A673 (cell line): ENCODE results near the gene GPBP1L1. TPM values are rescaled to one million over a fixed set of nuclear protein-coding genes. Genes with fewer than 3 reads are reported as not detected.

Experiments used
- BruUV-seq: library from RNA; stranded (reverse); fragments of 400-500 nt; replicated peaks from 2 replicates; lab custom pipeline; 2021; lab: Mats Ljungman, UMichigan
- CTCF ChIA-PET: fragments of 300-600 bp; sonication (Branson Sonifier 250); formaldehyde crosslinking; loops from one replicate; lab custom pipeline; 2022; ENCODE audit warnings: antibody characterized with exemption; lab: Charles Lee
- POLR2A ChIA-PET: fragments of 300-600 bp; sonication (Branson Sonifier 250); formaldehyde crosslinking; loops from one replicate; lab custom pipeline; 2022; ENCODE audit warnings: antibody characterized with exemption; ENCODE audit not compliant: low non-redundant PET; lab: Charles Lee
- DNase-seq: peaks from one replicate; pipeline ENCODE4 v3.0.0-alpha.2; 2015; ENCODE audit warnings: low spot score
- H3K27ac ChIP-seq: fragments of 200-600 bp; sonication (generic); 2 replicates; pipeline ENCODE4 v1.5.1; 2016; ENCODE audit warnings: mixed run types, low read depth, mild to moderate bottlenecking, mixed read lengths, antibody characterized with exemption, low read length; ENCODE audit not compliant: poor library complexity, severe bottlenecking
- H3K27me3 ChIP-seq: fragments of 200-600 bp; sonication (generic); replicated peaks from 2 replicates; pipeline ENCODE4 v1.6.1; 2017; ENCODE audit warnings: mixed run types, low read depth, mild to moderate bottlenecking, mixed read lengths, antibody characterized with exemption, low read length; ENCODE audit not compliant: insufficient read depth, poor library complexity
- H3K36me3 ChIP-seq: fragments of 200-600 bp; sonication (generic); 2 replicates; pipeline ENCODE4 v1.6.1; 2016; ENCODE audit warnings: mixed run types, mild to moderate bottlenecking, mixed read lengths, antibody characterized with exemption, low read length; ENCODE audit not compliant: insufficient read depth, poor library complexity, severe bottlenecking
- H3K4me1 ChIP-seq: fragments of 200-600 bp; sonication (generic); 2 replicates; pipeline ENCODE4 v1.6.1; 2017; ENCODE audit warnings: mixed run types, mild to moderate bottlenecking, mixed read lengths, antibody characterized with exemption, low read length; ENCODE audit not compliant: insufficient read depth, poor library complexity, severe bottlenecking
- H3K4me3 ChIP-seq: fragments of 200-600 bp; sonication (generic); 2 replicates; pipeline ENCODE4 v1.5.1; 2016; ENCODE audit warnings: low read depth, mixed run types, mild to moderate bottlenecking, mixed read lengths, low read length; ENCODE audit not compliant: poor library complexity, severe bottlenecking
- H3K9me3 ChIP-seq: fragments of 200-600 bp; sonication (generic); 2 replicates; pipeline ENCODE4 v1.6.1; 2016; ENCODE audit warnings: mixed run types, low read depth, mild to moderate bottlenecking, mixed read lengths, antibody characterized with exemption, low read length; ENCODE audit not compliant: poor library complexity, severe bottlenecking
- CTCF ChIP-seq: fragments of 300-800, 200-600 bp; sonication (generic); conservative IDR thresholded peaks from 2 replicates; pipeline ENCODE4 v1.5.1; 2017; ENCODE audit warnings: low read depth, mild to moderate bottlenecking, antibody characterized with exemption, low read length, moderate library complexity, mixed read lengths
- EZH2 ChIP-seq: fragments of 200-600 bp; sonication (generic); IDR thresholded peaks from 2 replicates; pipeline ENCODE4 v1.6.1; 2017; ENCODE audit warnings: borderline replicate concordance, low read depth, mild to moderate bottlenecking, mixed read lengths, antibody characterized with exemption, low read length; ENCODE audit not compliant: poor library complexity, severe bottlenecking
- intact Hi-C: fragments of 100-400 bp; cut with micrococcal nuclease; formaldehyde crosslinking; loops from one replicate; pipeline ENCODE4 v1.10.0; 2022; ENCODE audit not compliant: unreplicated experiment
- total RNA-seq: library from RNA; stranded (reverse); gene quantifications from 2 replicates; pipeline ENCODE4 v1.2.3, GENCODE V29; 2021

GPBP1L1 gene
- total RNA-seq, 1 experiment from 2014 or later = 99.0 TPM

- Histone ChIP-seq H3K36me3 (no peaks in the 10 kb centered on the region), H3K27ac (no peak overlapping the region), H3K4me1 (peaks cover 47% of the 10 kb centered on the region), H3K27me3 (no peaks in the 10 kb centered on the region), H3K4me3 (peak overlapping the region; percentile 65), H3K9me3 (no peaks in the 10 kb centered on the region)
- POLR2A ChIA-PET = no interaction called here
- no peak for DNase-seq
- BruUV-seq = TSS peak; percentile 29
- intact Hi-C loops = no loop called here
- CTCF ChIA-PET = no interaction called here
- TF ChIP-seq CTCF = no peak
- no peak for TF ChIP-seq EZH2
Measured at GRCh38 chr1:45684402-45684801, 1.9 kb downstream of the GPBP1L1 start.

- Histone ChIP-seq H3K4me3 (no peak overlapping the region), H3K27me3 (no peaks in the 10 kb centered on the region), H3K9me3 (no peaks in the 10 kb centered on the region), H3K27ac (no peak overlapping the region), H3K36me3 (no peaks in the 10 kb centered on the region), H3K4me1 (peaks cover 57% of the 10 kb centered on the region)
- CTCF ChIA-PET = no interaction called here
- intact Hi-C loops = no loop called here
- BruUV-seq = no TSS peak
- POLR2A ChIA-PET = no interaction called here
- no peak for DNase-seq
- no peak for TF ChIP-seq CTCF
- TF ChIP-seq EZH2 = no peak
Measured at GRCh38 chr1:45682942-45683341, 3.4 kb downstream of the GPBP1L1 start.

- intact Hi-C loops = no loop called here
- no peaks in the 10 kb centered on the region for H3K9me3 ChIP-seq
- ChIA-PET POLR2A (no interaction called here), CTCF (no interaction called here)
- no peaks in the 10 kb centered on the region for H3K36me3 ChIP-seq
- BruUV-seq = no TSS peak
- H3K27me3 ChIP-seq = no peaks in the 10 kb centered on the region
- DNase-seq = peak; percentile 15
- TF ChIP-seq EZH2 (no peak), CTCF (no peak)
- peaks cover 54% of the 10 kb centered on the region for H3K4me1 ChIP-seq
- H3K27ac ChIP-seq = no peak overlapping the region
- H3K4me3 ChIP-seq = no peak overlapping the region
Measured at GRCh38 chr1:45679123-45679522, 7.2 kb downstream of the GPBP1L1 start.
